ENCODE measurements around the gene FCRL6. TPM values are rescaled to one million over a fixed set of nuclear protein-coding genes. Genes with fewer than 3 reads are reported as not detected.

The FCRL6 gene
- polyA plus RNA-seq (2013, experiment 1 of 2), result not detected
- not detected for polyA plus RNA-seq (2013, experiment 2 of 2)

DNA sequence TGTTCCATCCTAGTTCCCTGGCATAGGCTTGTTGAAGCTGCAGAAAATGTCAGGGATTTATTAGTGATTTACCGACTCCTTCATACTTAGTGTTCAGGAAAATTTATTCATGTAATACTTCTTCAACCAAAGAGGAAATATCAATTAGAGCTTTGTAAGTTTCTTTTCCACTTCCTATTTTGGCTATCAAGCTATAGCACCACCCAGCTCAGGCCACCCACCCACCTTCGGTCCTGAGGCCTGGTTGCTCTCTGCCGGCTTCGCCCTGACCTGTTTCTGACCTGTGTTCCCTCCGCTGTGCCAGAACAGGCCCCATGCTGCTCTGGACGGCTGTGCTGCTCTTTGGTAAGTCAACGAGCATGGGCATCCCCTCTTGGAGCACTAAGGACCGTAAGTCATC is at the start of gene FCRL6:
Gene FCRL6 (plus strand): TSS at position 250 of the 400 bp plus-strand sequence. CDS start 65 bp downstream, at position 315.
- Histone ChIP-seq H3K27me3 (ENCODE audit: insufficient read depth, low read length) (0 out of 2 replicates have a peak, but pooled peaks cover 3% of the 10 kb centered on the region), H3K9me3 (ENCODE audit: insufficient read depth, low read depth, low read length) (no peaks in the 10 kb centered on the region), H3K4me3 (ENCODE audit: low read length) (no peak within 1 kb of the TSS), H3K9ac (ENCODE audit: low read depth, low read length) (no peak within 1 kb of the TSS), H3K36me3 (ENCODE audit: insufficient read depth, low read length) (no peaks in the 10 kb centered on the region), H3K27ac (ENCODE audit: low read depth, low read length) (no peak within 1 kb of the TSS), H3K4me1 (ENCODE audit: insufficient read depth, low read length) (no peaks in the 10 kb centered on the region)
- WGBS, result 89% methylated on average over 7 of the region's 8 CpGs

GRCh38 chr1:159753386-159753785 is 48.8 kb upstream of the FCRL6 start:
- Histone ChIP-seq H3K27me3 (ENCODE audit: insufficient read depth, low read length) (no peaks in the 10 kb centered on the region), H3K36me3 (ENCODE audit: insufficient read depth, low read length) (no peaks in the 10 kb centered on the region), H3K9ac (ENCODE audit: low read depth, low read length) (no peak overlapping the region), H3K9me3 (ENCODE audit: insufficient read depth, low read depth, low read length) (no peaks in the 10 kb centered on the region), H3K4me1 (ENCODE audit: insufficient read depth, low read length) (no peaks in the 10 kb centered on the region), H3K27ac (ENCODE audit: low read depth, low read length) (no peak overlapping the region), H3K4me3 (ENCODE audit: low read length) (no peak overlapping the region)
- 89% methylated on average over 4 of the region's 4 CpGs for WGBS

DNA sequence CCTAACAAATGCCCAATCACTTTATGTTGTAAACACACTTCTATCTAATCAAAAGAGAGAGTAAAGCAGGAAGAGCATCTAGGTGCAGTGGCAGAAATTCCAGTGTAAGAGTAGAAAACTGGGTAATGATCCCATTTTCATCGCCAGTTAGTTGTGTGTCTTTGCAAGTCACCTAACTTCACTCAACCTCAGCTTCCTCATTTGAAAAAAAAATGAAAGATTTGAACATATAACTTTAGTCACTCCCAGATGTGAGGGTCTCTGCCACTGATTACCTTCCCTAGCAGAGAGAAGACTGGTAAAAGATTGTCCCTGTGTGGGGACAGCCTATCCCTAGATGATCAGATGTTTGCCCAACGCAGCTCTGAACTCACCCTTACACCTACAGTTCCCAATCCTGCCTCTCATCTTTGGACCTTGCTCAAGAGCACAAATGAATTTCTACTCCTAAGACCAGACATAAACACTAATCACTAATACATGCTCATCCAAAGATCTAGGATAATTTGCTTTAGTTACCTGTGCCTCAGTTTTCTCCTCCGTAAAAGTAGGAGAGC is 46.6 kb upstream of the FCRL6 start:
- Histone ChIP-seq H3K4me1 (ENCODE audit: insufficient read depth, low read length) (no peaks in the 10 kb centered on the region), H3K36me3 (ENCODE audit: insufficient read depth, low read length) (no peaks in the 10 kb centered on the region), H3K27me3 (ENCODE audit: insufficient read depth, low read length) (no peaks in the 10 kb centered on the region), H3K27ac (ENCODE audit: low read depth, low read length) (no peak overlapping the region), H3K4me3 (ENCODE audit: low read length) (no peak overlapping the region), H3K9ac (ENCODE audit: low read depth, low read length) (no peak overlapping the region), H3K9me3 (ENCODE audit: insufficient read depth, low read depth, low read length) (no peaks in the 10 kb centered on the region)
- WGBS, result 90% methylated on average over 1 of the region's 3 CpGs

- Histone ChIP-seq H3K27ac (ENCODE audit: low read depth, low read length) (no peak overlapping the region), H3K9me3 (ENCODE audit: insufficient read depth, low read depth, low read length) (no peaks in the 10 kb centered on the region), H3K4me1 (ENCODE audit: insufficient read depth, low read length) (no peaks in the 10 kb centered on the region), H3K4me3 (ENCODE audit: low read length) (no peak overlapping the region), H3K36me3 (ENCODE audit: insufficient read depth, low read length) (no peaks in the 10 kb centered on the region), H3K9ac (ENCODE audit: low read depth, low read length) (no peak overlapping the region), H3K27me3 (ENCODE audit: insufficient read depth, low read length) (no peaks in the 10 kb centered on the region)
These were observed 45.8 kb upstream of the FCRL6 start for GRCh38 chr1:159756397-159756796.

GRCh38 chr1:159763686-159764085 is 38.5 kb upstream of the FCRL6 start:
- no CpG with 5 or more reads among the region's 1 CpG for WGBS
- H3K4me3 ChIP-seq (ENCODE audit: low read length), result no peak overlapping the region
- H3K4me1 ChIP-seq (ENCODE audit: insufficient read depth, low read length), result no peaks in the 10 kb centered on the region; the same call in 1 of the 2 replicates
- no peak overlapping the region for H3K27ac ChIP-seq (ENCODE audit: low read depth, low read length)
- H3K9ac ChIP-seq (ENCODE audit: low read depth, low read length), result no peak overlapping the region
- no peaks in the 10 kb centered on the region for H3K9me3 ChIP-seq (ENCODE audit: insufficient read depth, low read depth, low read length)
- H3K36me3 ChIP-seq (ENCODE audit: insufficient read depth, low read length), result no peaks in the 10 kb centered on the region
- no peaks in the 10 kb centered on the region for H3K27me3 ChIP-seq (ENCODE audit: insufficient read depth, low read length)

- WGBS, result 90% methylated on average over 3 of the region's 3 CpGs
- Histone ChIP-seq H3K27me3 (ENCODE audit: insufficient read depth, low read length) (no peaks in the 10 kb centered on the region), H3K36me3 (ENCODE audit: insufficient read depth, low read length) (no peaks in the 10 kb centered on the region), H3K27ac (ENCODE audit: low read depth, low read length) (no peak overlapping the region), H3K4me3 (ENCODE audit: low read length) (no peak overlapping the region), H3K9ac (ENCODE audit: low read depth, low read length) (no peak overlapping the region), H3K9me3 (ENCODE audit: insufficient read depth, low read depth, low read length) (no peaks in the 10 kb centered on the region), H3K4me1 (ENCODE audit: insufficient read depth, low read length) (no peaks in the 10 kb centered on the region; the same call in 1 of the 2 replicates)
These were observed 36.4 kb upstream of the FCRL6 start for GRCh38 chr1:159765806-159766205.

DNA sequence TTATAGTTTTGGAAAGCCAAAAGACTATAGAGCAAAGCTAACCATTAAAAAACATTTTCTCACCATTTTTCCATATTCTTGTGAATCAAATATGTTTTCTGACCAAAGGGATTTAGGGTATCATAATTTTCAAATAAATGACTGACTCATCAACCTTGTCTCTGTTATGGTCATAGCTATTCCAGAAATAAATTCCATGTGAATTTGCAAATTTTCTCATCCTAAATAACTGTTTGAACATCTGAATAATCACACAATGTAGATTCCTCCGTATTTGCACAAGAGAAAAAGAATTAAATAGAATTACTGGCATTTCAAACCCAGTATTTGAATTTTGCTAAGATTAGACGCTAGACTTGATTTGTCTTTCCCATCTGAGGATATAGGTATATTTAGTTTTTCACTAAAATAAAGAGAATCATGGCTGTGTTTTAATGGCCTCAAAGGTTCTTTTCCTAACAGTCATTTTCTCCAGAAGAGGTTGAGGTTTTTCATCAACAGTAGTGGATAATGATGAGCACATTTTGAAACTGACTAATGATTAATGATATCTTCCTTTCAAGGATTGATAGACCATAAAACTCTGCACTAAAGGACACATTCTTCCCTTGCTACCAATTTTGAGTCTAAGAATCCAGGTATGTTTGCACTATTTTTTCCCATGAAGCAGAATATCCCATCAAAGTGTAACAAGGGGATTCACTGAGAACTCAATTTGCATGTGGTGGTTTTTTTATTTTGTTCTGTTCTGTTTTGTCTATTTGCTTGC is 30.8 kb upstream of the FCRL6 start:
- 100% methylated on average over 2 of the region's 2 CpGs for WGBS
- no peaks in the 10 kb centered on the region for H3K36me3 ChIP-seq (ENCODE audit: insufficient read depth, low read length)
- no peak overlapping the region for H3K4me3 ChIP-seq (ENCODE audit: low read length)
- H3K27ac ChIP-seq (ENCODE audit: low read depth, low read length), result no peak overlapping the region
- H3K27me3 ChIP-seq (ENCODE audit: insufficient read depth, low read length), result no peaks in the 10 kb centered on the region
- no peaks in the 10 kb centered on the region; the same call in 1 of the 2 replicates for H3K4me1 ChIP-seq (ENCODE audit: insufficient read depth, low read length)
- H3K9me3 ChIP-seq (ENCODE audit: insufficient read depth, low read depth, low read length), result no peaks in the 10 kb centered on the region
- H3K9ac ChIP-seq (ENCODE audit: low read depth, low read length), result no peak overlapping the region

DNA sequence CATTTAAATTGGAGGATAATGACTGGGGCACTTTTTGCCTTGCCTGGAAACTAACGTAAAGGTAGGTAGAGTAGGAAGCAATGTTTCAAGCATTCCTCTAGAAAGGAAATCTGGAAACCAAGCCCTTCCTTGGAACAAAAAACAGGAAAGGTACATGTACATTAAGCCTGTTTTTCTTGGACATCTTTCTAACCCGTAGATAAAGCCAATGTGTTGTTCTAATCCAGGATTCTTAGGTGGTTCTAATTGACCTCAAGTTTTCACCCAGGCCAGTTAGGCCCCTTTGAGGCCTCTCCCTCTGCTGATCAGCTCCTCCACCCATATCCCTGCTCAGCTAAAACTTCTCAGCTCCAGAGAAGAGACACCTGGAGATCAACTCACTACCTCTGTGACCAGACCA is 27.7 kb upstream of the FCRL6 start:
- H3K36me3 ChIP-seq (ENCODE audit: insufficient read depth, low read length), result no peaks in the 10 kb centered on the region
- no peak overlapping the region for H3K4me3 ChIP-seq (ENCODE audit: low read length)
- H3K9ac ChIP-seq (ENCODE audit: low read depth, low read length), result no peak overlapping the region
- no peaks in the 10 kb centered on the region for H3K4me1 ChIP-seq (ENCODE audit: insufficient read depth, low read length)
- H3K27ac ChIP-seq (ENCODE audit: low read depth, low read length), result no peak overlapping the region
- no peaks in the 10 kb centered on the region for H3K9me3 ChIP-seq (ENCODE audit: insufficient read depth, low read depth, low read length)
- WGBS, result 92% methylated on average over 2 of the region's 2 CpGs
- H3K27me3 ChIP-seq (ENCODE audit: insufficient read depth, low read length), result no peaks in the 10 kb centered on the region

DNA sequence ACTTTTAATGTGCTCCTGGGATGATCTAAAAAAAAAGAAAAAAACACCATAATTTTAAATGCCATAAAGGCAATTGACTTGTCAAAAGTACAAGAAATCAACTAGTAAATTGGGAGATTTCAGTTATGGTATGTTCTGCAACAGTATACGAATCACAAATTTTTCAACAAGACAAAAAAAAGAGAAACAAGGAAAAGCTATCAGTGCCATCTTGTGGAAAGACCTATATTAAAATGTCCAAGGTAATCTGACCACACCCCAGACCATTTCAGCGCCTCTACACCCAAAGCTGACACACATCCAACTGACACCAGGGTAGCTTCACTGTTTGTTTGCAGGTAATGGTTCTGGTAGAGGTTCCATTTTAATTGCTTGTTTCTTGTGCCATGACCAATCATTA is 26.4 kb upstream of the FCRL6 start:
- Histone ChIP-seq H3K4me3 (ENCODE audit: low read length) (no peak overlapping the region), H3K9ac (ENCODE audit: low read depth, low read length) (no peak overlapping the region), H3K36me3 (ENCODE audit: insufficient read depth, low read length) (no peaks in the 10 kb centered on the region), H3K27me3 (ENCODE audit: insufficient read depth, low read length) (no peaks in the 10 kb centered on the region), H3K9me3 (ENCODE audit: insufficient read depth, low read depth, low read length) (no peaks in the 10 kb centered on the region), H3K27ac (ENCODE audit: low read depth, low read length) (no peak overlapping the region), H3K4me1 (ENCODE audit: insufficient read depth, low read length) (no peaks in the 10 kb centered on the region)
- 100% methylated on average over 1 of the region's 2 CpGs for WGBS

DNA sequence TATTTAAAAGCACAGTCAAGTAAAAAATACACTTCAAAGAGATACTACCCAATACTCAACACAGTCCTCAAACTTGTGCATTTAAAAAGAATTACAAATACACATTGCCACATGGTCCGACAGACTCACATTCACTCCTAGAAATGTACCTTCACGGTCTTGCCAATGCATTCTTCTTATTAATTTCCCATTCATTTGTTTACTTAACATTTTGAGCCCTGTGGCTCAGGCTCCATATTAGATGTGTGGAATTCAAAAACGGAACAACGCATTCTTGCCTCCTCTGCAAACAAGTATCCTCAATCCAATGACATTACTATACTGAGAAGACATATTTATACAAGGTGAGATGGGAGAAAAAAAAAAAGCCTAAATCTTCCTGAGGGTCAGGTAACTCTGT is 23.9 kb upstream of the FCRL6 start:
- Histone ChIP-seq H3K4me3 (ENCODE audit: low read length) (no peak overlapping the region), H3K27me3 (ENCODE audit: insufficient read depth, low read length) (no peaks in the 10 kb centered on the region), H3K36me3 (ENCODE audit: insufficient read depth, low read length) (no peaks in the 10 kb centered on the region), H3K9ac (ENCODE audit: low read depth, low read length) (no peak overlapping the region), H3K9me3 (ENCODE audit: insufficient read depth, low read depth, low read length) (no peaks in the 10 kb centered on the region), H3K27ac (ENCODE audit: low read depth, low read length) (no peak overlapping the region), H3K4me1 (ENCODE audit: insufficient read depth, low read length) (no peaks in the 10 kb centered on the region)
- WGBS, result 94% methylated on average over 3 of the region's 4 CpGs

- Histone ChIP-seq H3K36me3 (ENCODE audit: insufficient read depth, low read length) (no peaks in the 10 kb centered on the region), H3K9me3 (ENCODE audit: insufficient read depth, low read depth, low read length) (no peaks in the 10 kb centered on the region), H3K27ac (ENCODE audit: low read depth, low read length) (no peak overlapping the region), H3K4me1 (ENCODE audit: insufficient read depth, low read length) (peaks cover 8% of the 10 kb centered on the region), H3K9ac (ENCODE audit: low read depth, low read length) (no peak overlapping the region), H3K4me3 (ENCODE audit: low read length) (no peak overlapping the region), H3K27me3 (ENCODE audit: insufficient read depth, low read length) (no peaks in the 10 kb centered on the region)
- 87% methylated on average over 2 of the region's 2 CpGs for WGBS
These were observed 22.7 kb upstream of the FCRL6 start for GRCh38 chr1:159779403-159779851.
